MCF 10A (cell line): ENCODE results near the gene AJAP1. TPM values are rescaled to one million over a fixed set of nuclear protein-coding genes. Genes with fewer than 3 reads are reported as not detected.

ENCODE experiments used
- BruUV-seq: library from RNA; stranded (reverse); fragments of 400-500 nt; replicated peaks from 2 replicates; lab custom pipeline; 2021; lab: Mats Ljungman, UMichigan
- CTCF ChIA-PET: fragments of 300-600 bp; sonication (Branson Sonifier 250); formaldehyde crosslinking; extraction: SDS; loops from one replicate; lab custom pipeline; 2021; ENCODE audit warnings: antibody characterized with exemption, inconsistent platforms; lab: Yijun Ruan, JAX
- POLR2A ChIA-PET: fragments of 300-600, 350-650 bp; sonication (Branson Sonifier 250); formaldehyde crosslinking; extraction: SDS; loops from one replicate; lab custom pipeline; 2020; ENCODE audit warnings: antibody characterized with exemption, inconsistent platforms; lab: Yijun Ruan, JAX
- DNase-seq: peaks from one replicate; pipeline ENCODE4 v3.0.0-alpha.2; 2018; ENCODE audit not compliant: unreplicated experiment
- H3K27ac Mint-ChIP-seq: one replicate; pipeline ENCODE4 v1.8.0; 2022; ENCODE audit warnings: mild to moderate bottlenecking, low read depth, mixed read lengths; ENCODE audit not compliant: unreplicated experiment
- H3K27me3 Mint-ChIP-seq: one replicate; pipeline ENCODE4 v1.8.0; 2022; ENCODE audit warnings: mixed read lengths; ENCODE audit not compliant: insufficient read depth, unreplicated experiment
- H3K36me3 Mint-ChIP-seq: one replicate; pipeline ENCODE4 v1.8.0; 2022; ENCODE audit warnings: mild to moderate bottlenecking, moderate library complexity, mixed read lengths; ENCODE audit not compliant: insufficient read depth, unreplicated experiment
- H3K4me1 Mint-ChIP-seq: one replicate; pipeline ENCODE4 v1.8.0; 2022; ENCODE audit warnings: mixed read lengths; ENCODE audit not compliant: insufficient read depth, unreplicated experiment
- H3K4me3 Mint-ChIP-seq: one replicate; pipeline ENCODE4 v1.8.0; 2022; ENCODE audit warnings: mild to moderate bottlenecking, moderate library complexity, mixed read lengths; ENCODE audit not compliant: unreplicated experiment
- H3K9me3 Mint-ChIP-seq: one replicate; pipeline ENCODE4 v1.8.0; 2022; ENCODE audit warnings: mixed read lengths; ENCODE audit not compliant: unreplicated experiment
- CTCF ChIP-seq: fragments of 200-600 bp; IDR thresholded peaks from one replicate; pipeline ENCODE4 v1.8.0; 2022; ENCODE audit warnings: antibody characterized with exemption, mild to moderate bottlenecking; ENCODE audit not compliant: unreplicated experiment
- intact Hi-C: fragments of 100-400 bp; cut with micrococcal nuclease; formaldehyde crosslinking; loops from 2 replicates; pipeline ENCODE4 v1.14.1; 2022
- total RNA-seq: library from RNA; stranded (reverse); gene quantifications from 2 replicates; pipeline ENCODE4 v1.2.3, GENCODE V29; 2022

The AJAP1 gene
- total RNA-seq, 1 experiment from 2014 or later = not detected

GRCh38 chr1:4797429-4797828, 143.0 kb downstream of the AJAP1 start:
- no peak for DNase-seq
- ChIA-PET CTCF (interaction anchor here (0.8 kb wide), 1 partner anchor 18 kb away, joined by 5 read pairs; no protein-coding TSS in a partner anchor), POLR2A (interaction anchor here (0.6 kb wide), 1 partner anchor 9 kb away, joined by 3 read pairs; no protein-coding TSS in a partner anchor)
- Mint-ChIP-seq H3K36me3 (no peaks in the 10 kb centered on the region), H3K4me3 (no peak overlapping the region), H3K27ac (no peak overlapping the region), H3K4me1 (no peaks in the 10 kb centered on the region), H3K9me3 (peaks cover 39% of the 10 kb centered on the region), H3K27me3 (no peaks in the 10 kb centered on the region)
- TF ChIP-seq CTCF = no peak
- BruUV-seq = no TSS peak
- intact Hi-C loops = no loop called here

GRCh38 chr1:4801192-4801924, 146.9 kb downstream of the AJAP1 start:
- POLR2A ChIA-PET = no interaction called here
- H3K4me3 Mint-ChIP-seq = no peak overlapping the region
- DNase-seq = no peak
- H3K27me3 Mint-ChIP-seq = no peaks in the 10 kb centered on the region
- CTCF ChIA-PET = no interaction called here
- no peak overlapping the region for H3K27ac Mint-ChIP-seq
- no peak for TF ChIP-seq CTCF
- no TSS peak for BruUV-seq
- H3K9me3 Mint-ChIP-seq = peaks cover 65% of the 10 kb centered on the region
- no peaks in the 10 kb centered on the region for H3K36me3 Mint-ChIP-seq
- intact Hi-C loops = no loop called here
- H3K4me1 Mint-ChIP-seq = no peaks in the 10 kb centered on the region

GRCh38 chr1:4802024-4802423, 147.6 kb downstream of the AJAP1 start:
- Mint-ChIP-seq H3K36me3 (no peaks in the 10 kb centered on the region), H3K9me3 (peaks cover 60% of the 10 kb centered on the region)
- BruUV-seq = no TSS peak

More at GRCh38 chr1:4802024-4802423, 147.6 kb downstream of the AJAP1 start:
- intact Hi-C loops = no loop called here
- Mint-ChIP-seq H3K27me3 (no peaks in the 10 kb centered on the region), H3K4me3 (no peak overlapping the region), H3K4me1 (no peaks in the 10 kb centered on the region), H3K27ac (no peak overlapping the region)
- TF ChIP-seq CTCF = no peak
- ChIA-PET CTCF (interaction anchor here (0.6 kb wide), 1 partner anchor 491 kb away, joined by 4 read pairs; no protein-coding TSS in a partner anchor), POLR2A (no interaction called here)
- no peak for DNase-seq
